Tibial artery (tissue), 4 donors: ENCODE results near the gene TPD52L2.

Source experiments
- DNase-seq, 2 donors: peaks; one replicate each; pipeline ENCODE4 v3.0.0-alpha.2; 2019
- H3K27ac ChIP-seq, 2 donors: fragments of 200-600 bp; sonication (generic) in 1 of 2; 1 replicate in 1 of 2; 2 replicates in 1 of 2; pipeline ENCODE4 v1.5.1; 2018 to 2019; ENCODE audit warnings: mild to moderate bottlenecking in 1 of 2
- H3K27me3 ChIP-seq, 2 donors: fragments of 200-600 bp; sonication (generic) in 1 of 2; one replicate each; pipeline versions ENCODE4 v1.5.1 to v1.6.0; 2016 to 2019
- H3K36me3 ChIP-seq, 3 donors: fragments of 200-600 bp; sonication (generic) in 2 of 3; one replicate each; pipeline ENCODE4 v1.5.1; 2016 to 2019; ENCODE audit warnings: mild to moderate bottlenecking in 2 of 3
- H3K4me1 ChIP-seq, 4 donors: fragments of 200-600 bp; sonication (generic) in 2 of 4; 1 replicate in 3 of 4; 2 replicates in 1 of 4; pipeline ENCODE4 v1.5.1; 2016 to 2019
- H3K4me3 ChIP-seq, 2 donors: fragments of 200-600 bp; sonication (generic) in 1 of 2; 1 replicate in 1 of 2; 2 replicates in 1 of 2; pipeline ENCODE4 v1.5.1; 2018 to 2019; ENCODE audit warnings: mild to moderate bottlenecking in 2 of 2
- H3K9me3 ChIP-seq, 3 donors: fragments of 200-600 bp; sonication (generic) in 1 of 3; one replicate each; pipeline ENCODE4 v1.5.1; 2016 to 2019
- CTCF ChIP-seq, 2 experiments: fragments of 200-600 bp in 1 of 2; fragments of 450-650 bp in 1 of 2; IDR thresholded peaks; one replicate each; pipeline ENCODE4 v1.5.1; 2017 to 2019; ENCODE audit warnings: antibody characterized with exemption in 2 of 2, mild to moderate bottlenecking in 1 of 2, moderate library complexity in 1 of 2
- intact Hi-C: fragments of 100-400 bp; cut with DNase I; formaldehyde crosslinking; loops from one replicate; pipeline ENCODE4 v1.15.0; 2023; ENCODE audit warnings: low total_unique reads

TPD52L2 gene

GRCh38 chr20:63823691-63824311 is 41.3 kb upstream of the TPD52L2 start:
- no peak overlapping the region for H3K4me3 ChIP-seq
- peaks cover 0 to 24% of the 10 kb centered on the region in 2 donors for H3K27me3 ChIP-seq
- no peaks in the 10 kb centered on the region for H3K9me3 ChIP-seq
- TF ChIP-seq CTCF (IDR thresholded peaks at IDR 0.05), result no peak
- no peak overlapping the region for H3K27ac ChIP-seq
- no peaks in the 10 kb centered on the region for H3K36me3 ChIP-seq
- no peaks in the 10 kb centered on the region for H3K4me1 ChIP-seq
- DNase-seq, result no peak
- intact Hi-C loops, result no loop called here

- no peak for TF ChIP-seq CTCF (IDR thresholded peaks at IDR 0.05)
- intact Hi-C loops, result no loop called here
- Histone ChIP-seq H3K4me1 (peaks cover 0 to 13% (median 10%) of the 10 kb centered on the region in 4 donors), H3K27ac (no peak overlapping the region), H3K36me3 (no peaks in the 10 kb centered on the region), H3K27me3 (peaks cover 0 to 40% of the 10 kb centered on the region in 2 donors), H3K9me3 (no peaks in the 10 kb centered on the region), H3K4me3 (no peak overlapping the region)
- no peak for DNase-seq
These were observed 39.5 kb upstream of the TPD52L2 start for GRCh38 chr20:63825331-63826118.

- intact Hi-C loops, result no loop called here
- Histone ChIP-seq H3K9me3 (no peaks in the 10 kb centered on the region), H3K4me3 (no peak overlapping the region), H3K27ac (no peak overlapping the region), H3K4me1 (peaks cover 0 to 16% (median 14%) of the 10 kb centered on the region in 4 donors), H3K27me3 (peaks cover 0 to 44% of the 10 kb centered on the region in 2 donors), H3K36me3 (no peaks in the 10 kb centered on the region)
- no peak for DNase-seq
- TF ChIP-seq CTCF (IDR thresholded peaks at IDR 0.05), result no peak
These were observed 38.3 kb upstream of the TPD52L2 start for GRCh38 chr20:63826753-63827152.

- Histone ChIP-seq H3K9me3 (no peaks in the 10 kb centered on the region), H3K4me3 (no peak overlapping the region), H3K36me3 (no peaks in the 10 kb centered on the region), H3K27ac (no peak overlapping the region), H3K4me1 (peaks cover 0 to 21% (median 18%) of the 10 kb centered on the region in 4 donors), H3K27me3 (peaks cover 0 to 47% of the 10 kb centered on the region in 2 donors)
- TF ChIP-seq CTCF (IDR thresholded peaks at IDR 0.05), result no peak
- DNase-seq, result no peak
- intact Hi-C loops, result no loop called here
These were observed 36.9 kb upstream of the TPD52L2 start for GRCh38 chr20:63828124-63828523.

- Histone ChIP-seq H3K4me3 (no peak overlapping the region), H3K27me3 (peaks cover 0 to 47% of the 10 kb centered on the region in 2 donors), H3K27ac (no peak overlapping the region), H3K36me3 (no peaks in the 10 kb centered on the region), H3K4me1 (peaks cover 0 to 21% (median 18%) of the 10 kb centered on the region in 4 donors), H3K9me3 (no peaks in the 10 kb centered on the region)
- TF ChIP-seq CTCF (IDR thresholded peaks at IDR 0.05), result no peak
- no peak for DNase-seq
- intact Hi-C loops, result no loop called here
These were observed 36.5 kb upstream of the TPD52L2 start for GRCh38 chr20:63828545-63828944.
